Liver (tissue), 9 donors: ENCODE results near the gene CACNA1C. TPM values are rescaled to one million over a fixed set of nuclear protein-coding genes. Genes with fewer than 3 reads are reported as not detected.

Experiments
- DNase-seq: peaks from one replicate; pipeline ENCODE4 v3.0.0-alpha.2; 2017; ENCODE audit warnings: low spot score
- H3K27ac ChIP-seq, 2 donors: one replicate each; pipeline ENCODE4 v1.7.0; 2013; ENCODE audit warnings: inconsistent platforms in 2 of 2, low read length in 2 of 2, control low read depth in 1 of 2, low read depth in 1 of 2, mild to moderate bottlenecking in 1 of 2
- H3K27me3 ChIP-seq, 4 donors: one replicate each; pipeline versions ENCODE4 v1.6.1 to v1.7.0; 2013; ENCODE audit warnings: low read length in 3 of 4, inconsistent platforms in 1 of 4, mild to moderate bottlenecking in 1 of 4, moderate library complexity in 1 of 4; ENCODE audit not compliant: control insufficient read depth in 4 of 4, insufficient read depth in 4 of 4
- H3K36me3 ChIP-seq, 4 donors: one replicate each; pipeline versions ENCODE4 v1.6.1 to v1.7.0; 2013; ENCODE audit warnings: low read length in 3 of 4, mild to moderate bottlenecking in 3 of 4, low read depth in 1 of 4, moderate library complexity in 1 of 4; ENCODE audit not compliant: control insufficient read depth in 4 of 4, insufficient read depth in 3 of 4
- H3K4me1 ChIP-seq, 4 donors: one replicate each; pipeline versions ENCODE4 v1.6.1 to v1.7.0; 2013; ENCODE audit warnings: low read length in 3 of 4, mild to moderate bottlenecking in 3 of 4, moderate library complexity in 1 of 4; ENCODE audit not compliant: control insufficient read depth in 4 of 4, insufficient read depth in 4 of 4
- H3K4me3 ChIP-seq, 3 donors: one replicate each; pipeline versions ENCODE4 v1.6.1 to v1.7.0; 2013; ENCODE audit warnings: low read length in 3 of 3, control low read depth in 1 of 3, low read depth in 1 of 3, mild to moderate bottlenecking in 1 of 3
- H3K9ac ChIP-seq, 2 donors: one replicate each; pipeline ENCODE4 v1.7.0; 2013; ENCODE audit warnings: low read length in 2 of 2, mild to moderate bottlenecking in 2 of 2, moderate library complexity in 2 of 2, control low read depth in 1 of 2, low read depth in 1 of 2
- H3K9me3 ChIP-seq, 4 donors: one replicate each; pipeline versions ENCODE4 v1.6.1 to v1.7.0; 2013; ENCODE audit warnings: low read length in 3 of 4; ENCODE audit not compliant: control insufficient read depth in 4 of 4
- EGR1 ChIP-seq, 2 donors: IDR thresholded peaks; 2 replicates each; pipeline ENCODE4 v1.6.1; 2016 to 2018; ENCODE audit warnings: antibody characterized with exemption in 2 of 2, low read depth in 2 of 2
- FOXA1 ChIP-seq: IDR thresholded peaks from 2 replicates; pipeline ENCODE4 v1.6.1; 2016; ENCODE audit warnings: antibody characterized with exemption
- FOXA2 ChIP-seq: IDR thresholded peaks from 2 replicates; pipeline ENCODE4 v1.6.1; 2016; ENCODE audit warnings: antibody characterized with exemption
- GABPA ChIP-seq, 2 donors: IDR thresholded peaks in 1 of 2; conservative IDR thresholded peaks in 1 of 2; 2 replicates each; pipeline ENCODE4 v1.6.1; 2016; ENCODE audit warnings: antibody characterized with exemption in 2 of 2, mild to moderate bottlenecking in 1 of 2, moderate library complexity in 1 of 2
- HNF4A ChIP-seq, 2 donors: conservative IDR thresholded peaks; 2 replicates each; pipeline ENCODE4 v1.6.1; 2016; ENCODE audit warnings: antibody characterized with exemption in 2 of 2, mild to moderate bottlenecking in 2 of 2
- HNF4G ChIP-seq: IDR thresholded peaks from 2 replicates; pipeline ENCODE4 v1.6.1; 2016; ENCODE audit warnings: antibody characterized with exemption
- JUND ChIP-seq, 2 donors: IDR thresholded peaks; 2 replicates each; pipeline ENCODE4 v1.6.1; 2016; ENCODE audit warnings: antibody characterized with exemption in 2 of 2
- NR2F2 ChIP-seq: IDR thresholded peaks from 2 replicates; pipeline ENCODE4 v1.6.1; 2016; ENCODE audit warnings: antibody characterized with exemption
- RAD21 ChIP-seq, 2 donors: IDR thresholded peaks; 2 replicates each; pipeline ENCODE4 v1.6.1; 2016; ENCODE audit warnings: antibody characterized with exemption in 2 of 2, mild to moderate bottlenecking in 2 of 2
- RXRA ChIP-seq, 2 donors: IDR thresholded peaks; 2 replicates each; pipeline ENCODE4 v1.6.1; 2017 to 2018; ENCODE audit warnings: antibody characterized with exemption in 2 of 2, mild to moderate bottlenecking in 1 of 2
- SP1 ChIP-seq: IDR thresholded peaks from 2 replicates; pipeline ENCODE4 v1.6.1; 2018; ENCODE audit warnings: antibody characterized with exemption, mild to moderate bottlenecking
- TAF1 ChIP-seq: conservative IDR thresholded peaks from 2 replicates; pipeline ENCODE4 v1.6.1; 2016; ENCODE audit warnings: antibody characterized with exemption, mild to moderate bottlenecking
- YY1 ChIP-seq: IDR thresholded peaks from 2 replicates; pipeline ENCODE4 v1.6.1; 2016; ENCODE audit warnings: antibody characterized with exemption, mild to moderate bottlenecking
- WGBS: extraction: QIAGEN DNeasy Blood & Tissue Kit; methylation state at CpG from one replicate; pipeline ENCODE4 v1.1.7; 2013; 5-methylcytosine and 5-hydroxymethylcytosine counted together
- polyA plus RNA-seq, 2 donors: library from polyadenylated mRNA; stranded (reverse) in 1 of 2; unstranded in 1 of 2; fragments of 200-250 nt in 1 of 2; fragments of >200 nt in 1 of 2; fragmentation: Nextera tagmentation in 1 of 2; extraction: Ambion mirVana in 1 of 2; gene quantifications; one replicate each; pipeline versions ENCODE4 v1.2.1 to v1.2.3, GENCODE V29; 2013 to 2015
- total RNA-seq, 2 donors: library from RNA; depleted of rRNA; stranded (reverse); fragments of >200 nt; gene quantifications; one replicate each; pipeline ENCODE4 v1.2.3, GENCODE V29; 2014
- TF ChIP-seq, protein P1 (sequence below): IDR thresholded peaks from 2 replicates; pipeline ENCODE4 v1.6.1; 2016; ENCODE audit warnings: antibody characterized with exemption
- TF ChIP-seq, protein P2 (sequence below): IDR thresholded peaks from 2 replicates; pipeline ENCODE4 v1.6.1; 2016; ENCODE audit warnings: antibody characterized with exemption
- TF ChIP-seq, protein P3 (sequence below): fragments of 150-350 bp; IDR thresholded peaks from 2 replicates; pipeline ENCODE4 v1.5.1; 2017; ENCODE audit warnings: improper control_type of control experiment, low read depth, low read length; ENCODE audit not compliant: missing input control
- TF ChIP-seq, protein P4 (sequence below): IDR thresholded peaks from 2 replicates; pipeline ENCODE4 v1.6.1; 2016; ENCODE audit warnings: antibody characterized with exemption
- TF ChIP-seq, protein P5 (sequence below): IDR thresholded peaks from 2 replicates; pipeline ENCODE4 v1.6.1; 2016; ENCODE audit warnings: antibody characterized with exemption, mild to moderate bottlenecking
- donor health status: healthy.
- donor health status: healthy.
- donor health status: healthy.
- donor health status: healthy.
- donor health status: healthy.

The CACNA1C gene
- total and polyA plus RNA-seq, 4 donors: 0.23 to 1.9 (median 0.41) TPM

DNA sequence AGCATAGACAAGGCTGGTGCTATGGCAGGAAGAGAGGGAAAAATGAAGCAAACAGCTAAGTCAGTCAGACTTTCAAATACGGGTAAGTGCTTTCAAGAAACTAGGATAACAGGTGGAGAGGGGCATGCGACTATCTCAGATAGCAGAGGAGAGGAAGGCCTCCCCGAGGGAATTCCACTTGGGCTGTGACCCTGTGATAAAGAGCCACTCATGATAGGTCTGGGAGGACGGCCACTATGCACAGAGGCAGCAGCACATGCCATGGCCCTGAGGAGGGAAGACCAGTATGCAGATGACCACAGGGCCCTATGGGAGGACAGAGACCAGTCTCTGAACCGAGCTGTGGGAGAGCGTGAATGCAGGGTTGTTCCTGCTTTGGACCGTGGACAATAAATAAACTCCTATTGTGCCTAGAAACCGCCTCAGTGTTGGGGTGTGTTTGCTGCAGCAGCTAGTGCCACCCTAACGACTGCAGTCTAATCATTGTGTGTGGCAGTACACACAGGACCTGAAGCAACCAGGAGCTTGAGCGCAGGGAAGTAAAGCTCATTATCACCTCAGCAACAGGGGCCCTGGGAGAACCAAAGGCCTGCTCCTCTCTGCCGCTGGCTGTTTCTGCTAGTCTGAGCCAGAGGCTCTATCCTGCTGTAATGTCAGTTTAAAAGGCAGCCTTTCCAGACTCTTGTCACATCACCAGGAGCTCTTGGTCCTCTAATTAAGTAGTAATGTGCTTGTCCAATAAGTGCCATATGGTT is 119.1 kb downstream of the CACNA1C start:
- H3K27ac ChIP-seq: no peak overlapping the region
- no peaks in the 10 kb centered on the region for H3K36me3 ChIP-seq
- 88% methylated on average over 11 of the region's 11 CpGs for WGBS
- H3K9me3 ChIP-seq: peaks cover 0 to 5% (median 2%) of the 10 kb centered on the region in 4 donors
- peak; percentile 54 for DNase-seq
- no peaks in the 10 kb centered on the region for H3K27me3 ChIP-seq
- peaks cover 0 to 16% (median 7%) of the 10 kb centered on the region in 4 donors for H3K4me1 ChIP-seq
- no peak overlapping the region for H3K4me3 ChIP-seq
- TF ChIP-seq TAF1: no peak
- no peak for TF ChIP-seq GABPA (IDR thresholded peaks at IDR 0.05 in 1 of 2, conservative IDR thresholded peaks at IDR 0.05 in 1 of 2)
- TF ChIP-seq, protein P1, sequence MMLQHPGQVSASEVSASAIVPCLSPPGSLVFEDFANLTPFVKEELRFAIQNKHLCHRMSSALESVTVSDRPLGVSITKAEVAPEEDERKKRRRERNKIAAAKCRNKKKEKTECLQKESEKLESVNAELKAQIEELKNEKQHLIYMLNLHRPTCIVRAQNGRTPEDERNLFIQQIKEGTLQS: no peak
- TF ChIP-seq, protein P2, sequence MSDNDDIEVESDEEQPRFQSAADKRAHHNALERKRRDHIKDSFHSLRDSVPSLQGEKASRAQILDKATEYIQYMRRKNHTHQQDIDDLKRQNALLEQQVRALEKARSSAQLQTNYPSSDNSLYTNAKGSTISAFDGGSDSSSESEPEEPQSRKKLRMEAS: no peak
- no peak for TF ChIP-seq JUND (IDR thresholded peaks at IDR 0.05)
- TF ChIP-seq, protein P3, sequence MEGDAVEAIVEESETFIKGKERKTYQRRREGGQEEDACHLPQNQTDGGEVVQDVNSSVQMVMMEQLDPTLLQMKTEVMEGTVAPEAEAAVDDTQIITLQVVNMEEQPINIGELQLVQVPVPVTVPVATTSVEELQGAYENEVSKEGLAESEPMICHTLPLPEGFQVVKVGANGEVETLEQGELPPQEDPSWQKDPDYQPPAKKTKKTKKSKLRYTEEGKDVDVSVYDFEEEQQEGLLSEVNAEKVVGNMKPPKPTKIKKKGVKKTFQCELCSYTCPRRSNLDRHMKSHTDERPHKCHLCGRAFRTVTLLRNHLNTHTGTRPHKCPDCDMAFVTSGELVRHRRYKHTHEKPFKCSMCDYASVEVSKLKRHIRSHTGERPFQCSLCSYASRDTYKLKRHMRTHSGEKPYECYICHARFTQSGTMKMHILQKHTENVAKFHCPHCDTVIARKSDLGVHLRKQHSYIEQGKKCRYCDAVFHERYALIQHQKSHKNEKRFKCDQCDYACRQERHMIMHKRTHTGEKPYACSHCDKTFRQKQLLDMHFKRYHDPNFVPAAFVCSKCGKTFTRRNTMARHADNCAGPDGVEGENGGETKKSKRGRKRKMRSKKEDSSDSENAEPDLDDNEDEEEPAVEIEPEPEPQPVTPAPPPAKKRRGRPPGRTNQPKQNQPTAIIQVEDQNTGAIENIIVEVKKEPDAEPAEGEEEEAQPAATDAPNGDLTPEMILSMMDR: no peak
- TF ChIP-seq EGR1 (IDR thresholded peaks at IDR 0.05; ENCODE audit: low read depth in 2 of 2): no peak
- TF ChIP-seq HNF4A (conservative IDR thresholded peaks at IDR 0.05): no peak
- TF ChIP-seq RXRA (IDR thresholded peaks at IDR 0.05): no peak
- no peak for TF ChIP-seq NR2F2
- no peak for TF ChIP-seq YY1
- TF ChIP-seq RAD21 (IDR thresholded peaks at IDR 0.05): no peak
- TF ChIP-seq, protein P4, sequence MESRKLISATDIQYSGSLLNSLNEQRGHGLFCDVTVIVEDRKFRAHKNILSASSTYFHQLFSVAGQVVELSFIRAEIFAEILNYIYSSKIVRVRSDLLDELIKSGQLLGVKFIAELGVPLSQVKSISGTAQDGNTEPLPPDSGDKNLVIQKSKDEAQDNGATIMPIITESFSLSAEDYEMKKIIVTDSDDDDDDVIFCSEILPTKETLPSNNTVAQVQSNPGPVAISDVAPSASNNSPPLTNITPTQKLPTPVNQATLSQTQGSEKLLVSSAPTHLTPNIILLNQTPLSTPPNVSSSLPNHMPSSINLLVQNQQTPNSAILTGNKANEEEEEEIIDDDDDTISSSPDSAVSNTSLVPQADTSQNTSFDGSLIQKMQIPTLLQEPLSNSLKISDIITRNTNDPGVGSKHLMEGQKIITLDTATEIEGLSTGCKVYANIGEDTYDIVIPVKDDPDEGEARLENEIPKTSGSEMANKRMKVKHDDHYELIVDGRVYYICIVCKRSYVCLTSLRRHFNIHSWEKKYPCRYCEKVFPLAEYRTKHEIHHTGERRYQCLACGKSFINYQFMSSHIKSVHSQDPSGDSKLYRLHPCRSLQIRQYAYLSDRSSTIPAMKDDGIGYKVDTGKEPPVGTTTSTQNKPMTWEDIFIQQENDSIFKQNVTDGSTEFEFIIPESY: no peak
- TF ChIP-seq SP1: no peak
- no peak for TF ChIP-seq FOXA1
- TF ChIP-seq, protein P5, sequence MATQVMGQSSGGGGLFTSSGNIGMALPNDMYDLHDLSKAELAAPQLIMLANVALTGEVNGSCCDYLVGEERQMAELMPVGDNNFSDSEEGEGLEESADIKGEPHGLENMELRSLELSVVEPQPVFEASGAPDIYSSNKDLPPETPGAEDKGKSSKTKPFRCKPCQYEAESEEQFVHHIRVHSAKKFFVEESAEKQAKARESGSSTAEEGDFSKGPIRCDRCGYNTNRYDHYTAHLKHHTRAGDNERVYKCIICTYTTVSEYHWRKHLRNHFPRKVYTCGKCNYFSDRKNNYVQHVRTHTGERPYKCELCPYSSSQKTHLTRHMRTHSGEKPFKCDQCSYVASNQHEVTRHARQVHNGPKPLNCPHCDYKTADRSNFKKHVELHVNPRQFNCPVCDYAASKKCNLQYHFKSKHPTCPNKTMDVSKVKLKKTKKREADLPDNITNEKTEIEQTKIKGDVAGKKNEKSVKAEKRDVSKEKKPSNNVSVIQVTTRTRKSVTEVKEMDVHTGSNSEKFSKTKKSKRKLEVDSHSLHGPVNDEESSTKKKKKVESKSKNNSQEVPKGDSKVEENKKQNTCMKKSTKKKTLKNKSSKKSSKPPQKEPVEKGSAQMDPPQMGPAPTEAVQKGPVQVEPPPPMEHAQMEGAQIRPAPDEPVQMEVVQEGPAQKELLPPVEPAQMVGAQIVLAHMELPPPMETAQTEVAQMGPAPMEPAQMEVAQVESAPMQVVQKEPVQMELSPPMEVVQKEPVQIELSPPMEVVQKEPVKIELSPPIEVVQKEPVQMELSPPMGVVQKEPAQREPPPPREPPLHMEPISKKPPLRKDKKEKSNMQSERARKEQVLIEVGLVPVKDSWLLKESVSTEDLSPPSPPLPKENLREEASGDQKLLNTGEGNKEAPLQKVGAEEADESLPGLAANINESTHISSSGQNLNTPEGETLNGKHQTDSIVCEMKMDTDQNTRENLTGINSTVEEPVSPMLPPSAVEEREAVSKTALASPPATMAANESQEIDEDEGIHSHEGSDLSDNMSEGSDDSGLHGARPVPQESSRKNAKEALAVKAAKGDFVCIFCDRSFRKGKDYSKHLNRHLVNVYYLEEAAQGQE: no peak
- TF ChIP-seq FOXA2: no peak
- TF ChIP-seq HNF4G: no peak
- no peak overlapping the region for H3K9ac ChIP-seq
